ENCODE measurements around the gene COX6A1.

The COX6A1 gene

GRCh38 chr12:120463712-120464111, 25.8 kb downstream of the COX6A1 start:
- no peaks in the 10 kb centered on the region for H3K27me3 ChIP-seq (ENCODE audit: low read length)
- no peaks in the 10 kb centered on the region for H3K9me2 ChIP-seq (replicated peaks; ENCODE audit: insufficient read depth, low read length)
- peaks cover 26% of the 10 kb centered on the region; the same call in 1 of the 2 replicates for H3F3A ChIP-seq (ENCODE audit: insufficient read depth)
- peaks cover 48% of the 10 kb centered on the region for H3K79me2 ChIP-seq (ENCODE audit: insufficient read depth, low read length)
- no peaks in the 10 kb centered on the region for H3K9me3 ChIP-seq (ENCODE audit: insufficient read depth, low read length)
- no peak overlapping the region for H3K27ac ChIP-seq (ENCODE audit: low read depth, low read length)
- H4K20me1 ChIP-seq (ENCODE audit: low read depth, low read length), result peaks cover 37% of the 10 kb centered on the region
- no peak overlapping the region for H3K9ac ChIP-seq (ENCODE audit: low read length)
- H2AFZ ChIP-seq (ENCODE audit: low read depth, low read length, severe bottlenecking), result no peak overlapping the region
- H3K4me3 ChIP-seq (ENCODE audit: insufficient read depth, low read length, poor library complexity, severe bottlenecking), result no peak overlapping the region
- no peak overlapping the region for H3K4me2 ChIP-seq (ENCODE audit: low read depth, low read length, poor library complexity, severe bottlenecking)
- no peak for TF ChIP-seq CTCF (IDR thresholded peaks at IDR 0.05; ENCODE audit: insufficient read depth, low read length, poor library complexity, severe bottlenecking)
- TF ChIP-seq EZH2phosphoT487 (conservative IDR thresholded peaks at IDR 0.05; ENCODE audit: low read length), result no peak
- peaks cover 45% of the 10 kb centered on the region for H3K36me3 ChIP-seq (ENCODE audit: low read length)

- no peak overlapping the region for H3K9ac ChIP-seq (ENCODE audit: low read length)
- no peaks in the 10 kb centered on the region for H3K9me2 ChIP-seq (replicated peaks; ENCODE audit: insufficient read depth, low read length)
- H3F3A ChIP-seq (ENCODE audit: insufficient read depth), result peaks cover 21% of the 10 kb centered on the region; the same call in 1 of the 2 replicates
- peaks cover 38% of the 10 kb centered on the region for H3K36me3 ChIP-seq (ENCODE audit: low read length)
- H3K27ac ChIP-seq (ENCODE audit: low read depth, low read length), result no peak overlapping the region
- H3K9me3 ChIP-seq (ENCODE audit: insufficient read depth, low read length), result no peaks in the 10 kb centered on the region
- H3K4me2 ChIP-seq (ENCODE audit: low read depth, low read length, poor library complexity, severe bottlenecking), result no peak overlapping the region
- peaks cover 55% of the 10 kb centered on the region for H3K79me2 ChIP-seq (ENCODE audit: insufficient read depth, low read length)
- no peak for TF ChIP-seq CTCF (IDR thresholded peaks at IDR 0.05; ENCODE audit: insufficient read depth, low read length, poor library complexity, severe bottlenecking)
- no peak for TF ChIP-seq EZH2phosphoT487 (conservative IDR thresholded peaks at IDR 0.05; ENCODE audit: low read length)
- peaks cover 38% of the 10 kb centered on the region for H4K20me1 ChIP-seq (ENCODE audit: low read depth, low read length)
- H3K27me3 ChIP-seq (ENCODE audit: low read length), result no peaks in the 10 kb centered on the region
- no peak overlapping the region for H3K4me3 ChIP-seq (ENCODE audit: insufficient read depth, low read length, poor library complexity, severe bottlenecking)
- H2AFZ ChIP-seq (ENCODE audit: low read depth, low read length, severe bottlenecking), result no peak overlapping the region
Measured at GRCh38 chr12:120465756-120466155, 27.8 kb downstream of the COX6A1 start.

GRCh38 chr12:120466560-120467315, 28.8 kb downstream of the COX6A1 start:
- H3K9ac ChIP-seq (ENCODE audit: low read length), result no peak overlapping the region; the same call in 1 of the 2 replicates

More at GRCh38 chr12:120466560-120467315, 28.8 kb downstream of the COX6A1 start:
- H3K27ac ChIP-seq (ENCODE audit: low read depth, low read length), result no peak overlapping the region
- no peak overlapping the region for H2AFZ ChIP-seq (ENCODE audit: low read depth, low read length, severe bottlenecking)
- no peaks in the 10 kb centered on the region for H3K9me3 ChIP-seq (ENCODE audit: insufficient read depth, low read length)
- TF ChIP-seq EZH2phosphoT487 (conservative IDR thresholded peaks at IDR 0.05; ENCODE audit: low read length) (no peak), CTCF (IDR thresholded peaks at IDR 0.05; ENCODE audit: insufficient read depth, low read length, poor library complexity, severe bottlenecking) (peak; percentile 48)
- H3K36me3 ChIP-seq (ENCODE audit: low read length), result peaks cover 34% of the 10 kb centered on the region
- peaks cover 38% of the 10 kb centered on the region for H4K20me1 ChIP-seq (ENCODE audit: low read depth, low read length)
- H3K79me2 ChIP-seq (ENCODE audit: insufficient read depth, low read length), result peaks cover 55% of the 10 kb centered on the region
- peaks cover 19% of the 10 kb centered on the region; the same call in 1 of the 2 replicates for H3F3A ChIP-seq (ENCODE audit: insufficient read depth)
- H3K4me3 ChIP-seq (ENCODE audit: insufficient read depth, low read length, poor library complexity, severe bottlenecking), result no peak overlapping the region
- H3K4me2 ChIP-seq (ENCODE audit: low read depth, low read length, poor library complexity, severe bottlenecking), result peak overlapping the region; percentile 66
- H3K27me3 ChIP-seq (ENCODE audit: low read length), result no peaks in the 10 kb centered on the region
- no peaks in the 10 kb centered on the region for H3K9me2 ChIP-seq (replicated peaks; ENCODE audit: insufficient read depth, low read length)

All from SU-DHL-6 (cell line).